ENCODE results near the gene TTR. TPM values are rescaled to one million over a fixed set of nuclear protein-coding genes. Genes with fewer than 3 reads are reported as not detected.

Gene TTR
- total and polyA plus RNA-seq, 7 donors = 0.31 to 7.2 (median 0.82) TPM; not detected in 4

DNA sequence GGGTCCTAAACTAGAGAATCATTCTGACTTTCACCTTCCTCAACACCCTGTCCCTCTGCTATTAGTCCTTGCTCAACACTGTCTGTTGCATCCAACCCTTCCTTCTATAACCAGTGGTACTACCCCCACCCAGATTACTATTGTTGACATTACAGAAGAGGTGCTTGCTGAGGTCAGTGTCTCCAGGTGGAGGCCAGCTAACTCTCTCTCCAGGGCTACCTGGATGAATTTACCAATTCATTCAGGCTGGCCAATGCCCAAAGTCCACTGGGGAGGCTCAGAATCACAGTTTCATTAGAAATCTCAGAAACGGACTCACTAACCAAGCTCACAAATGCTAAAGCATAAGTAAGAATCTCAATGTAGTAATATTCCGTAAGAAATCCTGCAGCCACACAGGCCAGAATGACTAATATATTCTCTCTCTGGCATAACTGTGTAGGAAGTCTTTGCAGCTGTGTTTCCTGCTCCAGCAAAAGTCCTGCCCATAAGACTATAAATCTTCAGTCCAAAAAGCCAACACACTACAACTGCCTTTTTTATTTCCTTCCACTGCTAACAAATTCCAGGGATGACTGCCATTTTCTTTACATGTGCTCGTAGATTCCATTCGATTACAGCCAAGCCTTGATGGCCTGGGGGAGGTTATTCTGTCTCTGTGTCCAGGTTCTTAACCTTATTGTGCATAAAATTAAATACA is 10.0 kb upstream of the TTR start:
- Histone ChIP-seq H3K9me3 (no peaks in the 10 kb centered on the region), H3K27ac (no peak overlapping the region), H3K36me3 (no peaks in the 10 kb centered on the region), H3K4me3 (no peak overlapping the region), H3K4me1 (peaks cover 0 to 10% (median 5%) of the 10 kb centered on the region in 4 donors), H3K27me3 (no peaks in the 10 kb centered on the region)
- DNase-seq = no peak
- intact Hi-C loops (cut with DNase I) = no loop called here
- 30 to 32% methylated on average over 4 of the region's 4 CpGs for WGBS, 2 donors
- TF ChIP-seq EP300 (IDR thresholded peaks at IDR 0.05) (no peak), POLR2AphosphoS5 (IDR thresholded peaks at IDR 0.05) (no peak), POLR2A (IDR thresholded peaks at IDR 0.05) (no peak)
- TF ChIP-seq, protein P1, sequence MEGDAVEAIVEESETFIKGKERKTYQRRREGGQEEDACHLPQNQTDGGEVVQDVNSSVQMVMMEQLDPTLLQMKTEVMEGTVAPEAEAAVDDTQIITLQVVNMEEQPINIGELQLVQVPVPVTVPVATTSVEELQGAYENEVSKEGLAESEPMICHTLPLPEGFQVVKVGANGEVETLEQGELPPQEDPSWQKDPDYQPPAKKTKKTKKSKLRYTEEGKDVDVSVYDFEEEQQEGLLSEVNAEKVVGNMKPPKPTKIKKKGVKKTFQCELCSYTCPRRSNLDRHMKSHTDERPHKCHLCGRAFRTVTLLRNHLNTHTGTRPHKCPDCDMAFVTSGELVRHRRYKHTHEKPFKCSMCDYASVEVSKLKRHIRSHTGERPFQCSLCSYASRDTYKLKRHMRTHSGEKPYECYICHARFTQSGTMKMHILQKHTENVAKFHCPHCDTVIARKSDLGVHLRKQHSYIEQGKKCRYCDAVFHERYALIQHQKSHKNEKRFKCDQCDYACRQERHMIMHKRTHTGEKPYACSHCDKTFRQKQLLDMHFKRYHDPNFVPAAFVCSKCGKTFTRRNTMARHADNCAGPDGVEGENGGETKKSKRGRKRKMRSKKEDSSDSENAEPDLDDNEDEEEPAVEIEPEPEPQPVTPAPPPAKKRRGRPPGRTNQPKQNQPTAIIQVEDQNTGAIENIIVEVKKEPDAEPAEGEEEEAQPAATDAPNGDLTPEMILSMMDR (IDR thresholded peaks at IDR 0.05) = no peak

DNA sequence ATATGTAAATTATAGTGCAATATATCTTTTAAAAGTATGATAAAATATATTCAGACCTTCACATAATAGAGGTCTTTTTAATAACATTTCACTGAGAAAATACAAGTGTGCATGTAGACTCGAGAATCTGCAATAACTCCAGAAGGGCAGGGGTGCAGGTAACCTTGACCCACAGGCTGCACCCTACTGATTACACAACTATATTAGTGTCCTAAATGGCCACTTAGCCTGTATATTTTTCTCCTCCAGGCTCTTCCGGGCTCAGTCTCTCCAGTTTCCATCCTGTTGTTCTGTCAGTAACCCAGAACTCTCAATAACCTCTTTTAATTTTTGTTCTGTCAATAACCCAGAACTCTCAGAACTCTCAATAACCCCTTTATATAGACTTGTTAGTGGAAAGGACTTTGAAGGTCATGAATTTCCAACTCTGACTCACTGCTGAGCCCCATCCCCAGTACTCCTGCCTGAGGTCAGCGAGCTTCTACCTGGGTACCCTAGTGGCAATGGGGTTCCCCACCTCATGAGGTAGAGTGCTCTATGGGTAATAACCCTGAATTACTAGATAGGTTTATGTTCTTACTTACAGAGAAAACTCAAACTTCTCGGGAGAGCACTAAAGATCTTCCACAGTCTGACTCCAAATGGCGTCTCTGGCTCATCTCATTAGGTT is 8.4 kb upstream of the TTR start:
- Histone ChIP-seq H3K27me3 (no peaks in the 10 kb centered on the region), H3K4me3 (no peak overlapping the region), H3K27ac (no peak overlapping the region), H3K4me1 (peaks cover 0 to 10% (median 5%) of the 10 kb centered on the region in 4 donors), H3K9me3 (no peaks in the 10 kb centered on the region), H3K36me3 (no peaks in the 10 kb centered on the region)
- no peak for DNase-seq
- TF ChIP-seq POLR2AphosphoS5 (IDR thresholded peaks at IDR 0.05) (no peak), POLR2A (IDR thresholded peaks at IDR 0.05) (no peak), EP300 (IDR thresholded peaks at IDR 0.05) (no peak)
- TF ChIP-seq, protein P1 (IDR thresholded peaks at IDR 0.05) = no peak
- intact Hi-C loops (cut with DNase I) = no loop called here
- WGBS, 2 donors = 91 to 94% methylated on average over 5 of the region's 5 CpGs

DNA sequence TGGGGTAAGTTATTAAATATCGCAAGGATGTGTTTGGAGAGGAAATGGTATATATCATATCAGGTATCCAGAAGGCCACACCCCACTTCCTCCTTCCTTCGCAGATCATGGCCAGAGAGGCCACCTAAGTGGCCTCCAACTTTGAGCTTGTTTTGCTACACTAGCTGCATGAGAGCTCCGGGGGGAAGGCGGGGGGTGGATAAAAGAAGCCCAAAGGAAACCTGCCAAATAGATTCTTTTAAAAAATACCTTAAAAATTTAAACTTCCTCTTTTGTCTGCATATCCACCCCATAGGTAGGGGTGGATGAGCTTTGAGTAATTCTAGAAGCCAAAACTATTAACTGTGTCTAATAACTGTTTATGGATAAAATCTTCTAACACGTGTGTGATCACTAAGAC is 5.7 kb upstream of the TTR start:
- no peak for DNase-seq
- H3K4me1 ChIP-seq = peaks cover 0 to 10% (median 5%) of the 10 kb centered on the region in 4 donors
- WGBS, 2 donors = 80 to 92% methylated on average over 5 of the region's 5 CpGs

DNA sequence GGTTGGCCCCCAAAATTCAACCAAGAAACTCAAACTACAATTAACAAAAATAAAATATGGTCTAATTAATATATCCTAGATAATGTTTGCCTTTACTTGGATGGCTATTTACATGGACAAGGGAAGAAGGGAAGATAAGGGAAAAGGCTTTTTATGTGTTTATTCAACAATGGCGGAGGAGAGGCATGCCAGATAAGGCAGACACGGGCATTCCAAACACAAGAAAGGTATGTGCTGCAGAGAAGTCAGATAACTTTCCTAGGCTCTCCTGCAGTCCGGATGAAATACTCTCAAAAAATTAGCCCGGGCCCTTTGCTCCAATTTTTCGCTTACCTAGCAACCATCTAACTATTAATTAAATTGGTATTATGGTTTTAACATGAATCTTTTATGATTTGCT is 5.1 kb upstream of the TTR start:
- Histone ChIP-seq H3K4me1 (peaks cover 0 to 6% (median 2%) of the 10 kb centered on the region in 4 donors), H3K27me3 (no peaks in the 10 kb centered on the region), H3K9me3 (no peaks in the 10 kb centered on the region), H3K36me3 (no peaks in the 10 kb centered on the region), H3K4me3 (no peak overlapping the region), H3K27ac (no peak overlapping the region)
- intact Hi-C loops (cut with DNase I) = no loop called here
- TF ChIP-seq, protein P1 (IDR thresholded peaks at IDR 0.05) = no peak
- TF ChIP-seq POLR2AphosphoS5 (IDR thresholded peaks at IDR 0.05) (no peak), POLR2A (IDR thresholded peaks at IDR 0.05) (no peak), EP300 (IDR thresholded peaks at IDR 0.05) (no peak)
- WGBS, 2 donors = 82 to 86% methylated on average over 5 of the region's 5 CpGs
- DNase-seq = no peak

More for the DNA sequence above, 5.7 kb upstream of the TTR start:
- TF ChIP-seq POLR2AphosphoS5 (IDR thresholded peaks at IDR 0.05) (no peak), POLR2A (IDR thresholded peaks at IDR 0.05) (no peak), EP300 (IDR thresholded peaks at IDR 0.05) (no peak)
- TF ChIP-seq, protein P1 (IDR thresholded peaks at IDR 0.05) = no peak
- intact Hi-C loops (cut with DNase I) = no loop called here
- Histone ChIP-seq H3K27me3 (no peaks in the 10 kb centered on the region), H3K27ac (no peak overlapping the region), H3K9me3 (no peaks in the 10 kb centered on the region), H3K4me3 (no peak overlapping the region), H3K36me3 (no peaks in the 10 kb centered on the region)
